A549 (cell line): ENCODE measurements around the gene SLC16A2. TPM values are rescaled to one million over a fixed set of nuclear protein-coding genes. Genes with fewer than 3 reads are reported as not detected.

ENCODE experiments used
- ATAC-seq, 2 experiments: fragments of 200-7000 bp in 1 of 2; fragments of >200 bp in 1 of 2; cut with Nextera tagmentation in 1 of 2; cut with Tn5 transposase in 1 of 2; 3 replicates each; pipeline versions ENCODE4 v1.8.0 to v1.9.1; 2018 to 2020; ENCODE audit warnings: mild to moderate bottlenecking in 1 of 2, moderate library complexity in 1 of 2
- CTCF ChIA-PET: fragments of 300-600 bp; sonication (Branson Sonifier 250); formaldehyde crosslinking; extraction: SDS; loops from one replicate; lab custom pipeline; 2021; ENCODE audit warnings: antibody characterized with exemption, inconsistent platforms; lab: Yijun Ruan, JAX
- POLR2A ChIA-PET: fragments of 350-600 bp; formaldehyde crosslinking; extraction: SDS; loops from one replicate; lab custom pipeline; 2021; ENCODE audit warnings: antibody characterized with exemption, inconsistent platforms; lab: Yijun Ruan, JAX
- DNase-seq, 2 experiments: peaks; one replicate each; pipeline versions ENCODE4 v3.0.0 to v3.0.0-alpha.2; 2011 to 2016; ENCODE audit warnings: low read depth in 1 of 2, low spot score in 1 of 2
- FAIRE-seq: peaks from 2 replicates; lab custom pipeline; 2011; peaks lifted over from hg19 to GRCh38; lab: Jason Lieb, UNC
- H3K27ac ChIP-seq, 2 experiments: fragments of >200 bp; sonication (Bioruptor Twin); formaldehyde crosslinking; 3 replicates each; pipeline ENCODE4 v1.5.1; 2016 to 2017
- H3K4me1 ChIP-seq: fragments of >200 bp; sonication (Bioruptor Twin); formaldehyde crosslinking; 3 replicates; pipeline ENCODE4 v1.6.1; 2016
- H3K4me2 ChIP-seq: fragments of >200 bp; sonication (Bioruptor Twin); formaldehyde crosslinking; 3 replicates; pipeline ENCODE4 v1.6.1; 2016
- H3K4me3 ChIP-seq: fragments of >200 bp; sonication (Bioruptor Twin); formaldehyde crosslinking; 3 replicates; pipeline ENCODE4 v1.5.1; 2016
- H3K9me3 ChIP-seq: fragments of >200 bp; sonication (Bioruptor Twin); formaldehyde crosslinking; 3 replicates; pipeline ENCODE4 v1.6.1; 2016
- CBX8 ChIP-seq: fragments of 200-600 bp; sonication (generic); IDR thresholded peaks from 2 replicates; pipeline ENCODE4 v1.6.1; 2016
- CEBPB ChIP-seq, 2 experiments: fragments of >200 bp in 1 of 2; sonication (Bioruptor Twin) in 1 of 2; formaldehyde crosslinking in 1 of 2; IDR thresholded peaks; 2 replicates each; pipeline ENCODE4 v1.6.1; 2012 to 2016
- CHD2 ChIP-seq: fragments of 150-350 bp; IDR thresholded peaks from 2 replicates; pipeline ENCODE4 v1.6.1; 2014; ENCODE audit warnings: low read length; ENCODE audit not compliant: partially characterized antibody
- ESRRA ChIP-seq: fragments of 150-350 bp; IDR thresholded peaks from 2 replicates; pipeline ENCODE4 v1.6.1; 2014; ENCODE audit warnings: mild to moderate bottlenecking, low read length, borderline replicate concordance
- FOXS1 ChIP-seq: fragments of 250-450 bp; sonication (Bioruptor Pico); IDR thresholded peaks from 2 replicates; pipeline ENCODE4 v1.5.0; 2020; ENCODE audit warnings: mild to moderate bottlenecking, moderate library complexity
- KDM1A ChIP-seq: fragments of 200-600 bp; sonication (generic); IDR thresholded peaks from 2 replicates; pipeline ENCODE4 v1.6.1; 2016; ENCODE audit warnings: low read depth, mild to moderate bottlenecking
- KDM5A ChIP-seq: fragments of 200-600 bp; sonication (generic); IDR thresholded peaks from 2 replicates; pipeline ENCODE4 v1.6.1; 2016; ENCODE audit warnings: antibody characterized with exemption, mild to moderate bottlenecking
- MAFK ChIP-seq: fragments of 450-650 bp; IDR thresholded peaks from 2 replicates; pipeline ENCODE4 v1.6.1; 2014; ENCODE audit not compliant: partially characterized antibody
- PHF8 ChIP-seq: fragments of 200-600 bp; sonication (generic); IDR thresholded peaks from 2 replicates; pipeline ENCODE4 v1.6.1; 2016; ENCODE audit warnings: low read depth, mild to moderate bottlenecking, antibody characterized with exemption, moderate library complexity, borderline replicate concordance
- RARB ChIP-seq: fragments of 250-450 bp; sonication (Bioruptor Pico); IDR thresholded peaks from 2 replicates; pipeline ENCODE4 v1.8.0; 2021; ENCODE audit warnings: mild to moderate bottlenecking, moderate library complexity
- RCOR1 ChIP-seq: fragments of 150-350 bp; IDR thresholded peaks from 2 replicates; pipeline ENCODE4 v1.6.1; 2014; ENCODE audit warnings: antibody characterized with exemption, low read length, low read depth
- SREBF2 ChIP-seq: fragments of 450-650 bp; IDR thresholded peaks from 2 replicates; pipeline ENCODE4 v1.6.1; 2014; ENCODE audit warnings: mild to moderate bottlenecking, moderate library complexity
- TFCP2L1 ChIP-seq: fragments of 250-450 bp; sonication (Bioruptor Pico); IDR thresholded peaks from 2 replicates; pipeline ENCODE4 v1.5.0; 2021; ENCODE audit warnings: mild to moderate bottlenecking
- ZC3H11A ChIP-seq: fragments of 450-650 bp; IDR thresholded peaks from 2 replicates; pipeline ENCODE4 v1.6.1; 2014; ENCODE audit warnings: antibody characterized with exemption, mild to moderate bottlenecking
- WGBS: methylation state at CpG from one replicate; pipeline ENCODE4 v1.1.6; 2017; ENCODE audit errors: missing lambda C conversion rate; 5-methylcytosine and 5-hydroxymethylcytosine counted together
- polyA plus RNA-seq, 4 experiments: library from polyadenylated mRNA; depleted of rRNA in 3 of 4; stranded (reverse); fragments of >200 nt; fragmentation: RNase III in 1 of 4; extraction: RNeasy Plus Mini Kit Qiagen cat#74134 plus additional on column Dnase treatment in 1 of 4; gene quantifications; 2 replicates in 3 of 4; 3 replicates in 1 of 4; pipeline ENCODE4 v1.2.3, GENCODE V29; 2011 to 2017
- TF ChIP-seq, protein P1 (sequence below): IDR thresholded peaks from 2 replicates; pipeline ENCODE4 v1.6.1; 2012
- TF ChIP-seq, protein P2 (sequence below): fragments of 200-600 bp; sonication (generic); IDR thresholded peaks from 2 replicates; pipeline ENCODE4 v1.6.1; 2016; ENCODE audit warnings: antibody characterized with exemption, mild to moderate bottlenecking, moderate library complexity
- TF ChIP-seq, protein P3 (sequence below): fragments of 150-350 bp; IDR thresholded peaks from 2 replicates; pipeline ENCODE4 v1.6.1; 2014; ENCODE audit warnings: low read depth, mild to moderate bottlenecking, low read length
- TF ChIP-seq, protein P4 (sequence below): fragments of >200 bp; sonication (Bioruptor Twin); formaldehyde crosslinking; IDR thresholded peaks from 3 replicates; pipeline ENCODE4 v1.5.1; 2016

The SLC16A2 gene
- polyA plus RNA-seq, 2 of the 4 experiments (the other 2 are of a cell fraction) = 9.7 to 19.2 TPM

DNA sequence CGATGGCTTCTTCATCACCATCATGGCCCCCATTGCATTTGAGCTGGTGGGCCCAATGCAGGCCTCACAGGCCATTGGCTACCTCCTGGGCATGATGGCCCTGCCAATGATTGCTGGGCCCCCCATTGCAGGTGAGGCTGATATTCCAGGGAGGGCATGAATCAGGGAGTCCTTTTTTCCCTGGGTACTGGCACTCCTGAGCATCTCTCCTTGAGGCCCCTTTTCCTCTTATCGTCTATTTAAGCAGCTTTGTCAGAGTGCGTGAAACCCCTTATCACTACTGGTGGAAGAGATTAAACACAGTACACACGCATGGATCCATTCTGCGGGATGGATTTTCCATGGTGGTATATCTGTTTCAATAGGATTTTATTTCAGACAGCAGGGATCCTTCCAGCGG, 108.0 kb downstream of the SLC16A2 start:
- DNase-seq (no peak), FAIRE-seq (no peak), ATAC-seq (no peak)
- Histone ChIP-seq H3K4me1 (no peaks in the 10 kb centered on the region), H3K27ac (no peak overlapping the region), H3K4me3 (no peak overlapping the region), H3K4me2 (no peak overlapping the region), H3K9me3 (no peaks in the 10 kb centered on the region)
- POLR2A ChIA-PET = no interaction called here
- CTCF ChIA-PET = no interaction called here
- 94% methylated on average over 6 of the region's 6 CpGs for WGBS
- TF ChIP-seq CBX8 (no peak), RARB (CRISPR knock-in tag) (no peak), KDM5A (no peak), TFCP2L1 (no peak), CHD2 (no peak), MAFK (no peak), RCOR1 (no peak), PHF8 (no peak), FOXS1 (CRISPR knock-in tag) (no peak)
- TF ChIP-seq, protein P1, sequence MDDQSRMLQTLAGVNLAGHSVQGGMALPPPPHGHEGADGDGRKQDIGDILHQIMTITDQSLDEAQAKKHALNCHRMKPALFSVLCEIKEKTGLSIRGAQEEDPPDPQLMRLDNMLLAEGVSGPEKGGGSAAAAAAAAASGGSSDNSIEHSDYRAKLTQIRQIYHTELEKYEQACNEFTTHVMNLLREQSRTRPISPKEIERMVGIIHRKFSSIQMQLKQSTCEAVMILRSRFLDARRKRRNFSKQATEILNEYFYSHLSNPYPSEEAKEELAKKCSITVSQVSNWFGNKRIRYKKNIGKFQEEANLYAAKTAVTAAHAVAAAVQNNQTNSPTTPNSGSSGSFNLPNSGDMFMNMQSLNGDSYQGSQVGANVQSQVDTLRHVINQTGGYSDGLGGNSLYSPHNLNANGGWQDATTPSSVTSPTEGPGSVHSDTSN = no peak
- TF ChIP-seq, protein P2, sequence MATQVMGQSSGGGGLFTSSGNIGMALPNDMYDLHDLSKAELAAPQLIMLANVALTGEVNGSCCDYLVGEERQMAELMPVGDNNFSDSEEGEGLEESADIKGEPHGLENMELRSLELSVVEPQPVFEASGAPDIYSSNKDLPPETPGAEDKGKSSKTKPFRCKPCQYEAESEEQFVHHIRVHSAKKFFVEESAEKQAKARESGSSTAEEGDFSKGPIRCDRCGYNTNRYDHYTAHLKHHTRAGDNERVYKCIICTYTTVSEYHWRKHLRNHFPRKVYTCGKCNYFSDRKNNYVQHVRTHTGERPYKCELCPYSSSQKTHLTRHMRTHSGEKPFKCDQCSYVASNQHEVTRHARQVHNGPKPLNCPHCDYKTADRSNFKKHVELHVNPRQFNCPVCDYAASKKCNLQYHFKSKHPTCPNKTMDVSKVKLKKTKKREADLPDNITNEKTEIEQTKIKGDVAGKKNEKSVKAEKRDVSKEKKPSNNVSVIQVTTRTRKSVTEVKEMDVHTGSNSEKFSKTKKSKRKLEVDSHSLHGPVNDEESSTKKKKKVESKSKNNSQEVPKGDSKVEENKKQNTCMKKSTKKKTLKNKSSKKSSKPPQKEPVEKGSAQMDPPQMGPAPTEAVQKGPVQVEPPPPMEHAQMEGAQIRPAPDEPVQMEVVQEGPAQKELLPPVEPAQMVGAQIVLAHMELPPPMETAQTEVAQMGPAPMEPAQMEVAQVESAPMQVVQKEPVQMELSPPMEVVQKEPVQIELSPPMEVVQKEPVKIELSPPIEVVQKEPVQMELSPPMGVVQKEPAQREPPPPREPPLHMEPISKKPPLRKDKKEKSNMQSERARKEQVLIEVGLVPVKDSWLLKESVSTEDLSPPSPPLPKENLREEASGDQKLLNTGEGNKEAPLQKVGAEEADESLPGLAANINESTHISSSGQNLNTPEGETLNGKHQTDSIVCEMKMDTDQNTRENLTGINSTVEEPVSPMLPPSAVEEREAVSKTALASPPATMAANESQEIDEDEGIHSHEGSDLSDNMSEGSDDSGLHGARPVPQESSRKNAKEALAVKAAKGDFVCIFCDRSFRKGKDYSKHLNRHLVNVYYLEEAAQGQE = no peak
- TF ChIP-seq, protein P3, sequence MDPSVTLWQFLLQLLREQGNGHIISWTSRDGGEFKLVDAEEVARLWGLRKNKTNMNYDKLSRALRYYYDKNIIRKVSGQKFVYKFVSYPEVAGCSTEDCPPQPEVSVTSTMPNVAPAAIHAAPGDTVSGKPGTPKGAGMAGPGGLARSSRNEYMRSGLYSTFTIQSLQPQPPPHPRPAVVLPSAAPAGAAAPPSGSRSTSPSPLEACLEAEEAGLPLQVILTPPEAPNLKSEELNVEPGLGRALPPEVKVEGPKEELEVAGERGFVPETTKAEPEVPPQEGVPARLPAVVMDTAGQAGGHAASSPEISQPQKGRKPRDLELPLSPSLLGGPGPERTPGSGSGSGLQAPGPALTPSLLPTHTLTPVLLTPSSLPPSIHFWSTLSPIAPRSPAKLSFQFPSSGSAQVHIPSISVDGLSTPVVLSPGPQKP = no peak

DNA sequence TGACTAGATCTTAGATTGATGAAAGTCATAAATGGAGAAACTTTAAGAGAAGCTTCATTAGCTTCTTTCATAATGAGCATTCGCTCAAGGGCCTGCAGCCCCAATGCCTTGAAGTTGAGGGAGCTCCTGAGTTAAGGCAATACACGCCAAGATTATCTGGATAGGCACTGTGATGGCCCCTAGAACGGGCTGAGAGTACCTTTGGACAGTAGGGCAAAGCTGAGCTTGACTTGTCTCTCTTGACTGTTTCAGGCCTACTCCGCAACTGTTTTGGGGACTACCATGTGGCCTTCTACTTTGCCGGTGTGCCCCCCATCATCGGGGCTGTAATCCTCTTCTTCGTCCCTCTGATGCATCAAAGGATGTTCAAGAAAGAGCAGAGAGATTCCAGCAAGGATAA, 109.8 kb downstream of the SLC16A2 start:
- CTCF ChIA-PET = interaction anchor here (0.8 to 0.9 kb wide), 2 partner anchors 15 to 17 kb away, joined by 3 read pairs; no protein-coding TSS in a partner anchor

More for the DNA sequence above, 109.8 kb downstream of the SLC16A2 start:
- ATAC-seq (no peak), FAIRE-seq (peak; percentile 88), DNase-seq (no peak)
- no peak overlapping the region for H3K27ac ChIP-seq
- no peak overlapping the region for H3K4me3 ChIP-seq
- no peak for TF ChIP-seq SREBF2
- TF ChIP-seq, protein P4, sequence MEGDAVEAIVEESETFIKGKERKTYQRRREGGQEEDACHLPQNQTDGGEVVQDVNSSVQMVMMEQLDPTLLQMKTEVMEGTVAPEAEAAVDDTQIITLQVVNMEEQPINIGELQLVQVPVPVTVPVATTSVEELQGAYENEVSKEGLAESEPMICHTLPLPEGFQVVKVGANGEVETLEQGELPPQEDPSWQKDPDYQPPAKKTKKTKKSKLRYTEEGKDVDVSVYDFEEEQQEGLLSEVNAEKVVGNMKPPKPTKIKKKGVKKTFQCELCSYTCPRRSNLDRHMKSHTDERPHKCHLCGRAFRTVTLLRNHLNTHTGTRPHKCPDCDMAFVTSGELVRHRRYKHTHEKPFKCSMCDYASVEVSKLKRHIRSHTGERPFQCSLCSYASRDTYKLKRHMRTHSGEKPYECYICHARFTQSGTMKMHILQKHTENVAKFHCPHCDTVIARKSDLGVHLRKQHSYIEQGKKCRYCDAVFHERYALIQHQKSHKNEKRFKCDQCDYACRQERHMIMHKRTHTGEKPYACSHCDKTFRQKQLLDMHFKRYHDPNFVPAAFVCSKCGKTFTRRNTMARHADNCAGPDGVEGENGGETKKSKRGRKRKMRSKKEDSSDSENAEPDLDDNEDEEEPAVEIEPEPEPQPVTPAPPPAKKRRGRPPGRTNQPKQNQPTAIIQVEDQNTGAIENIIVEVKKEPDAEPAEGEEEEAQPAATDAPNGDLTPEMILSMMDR = no peak
- no peak for TF ChIP-seq ZC3H11A
- no peak for TF ChIP-seq ESRRA
- no peak for TF ChIP-seq KDM1A
- no peak for TF ChIP-seq CEBPB (IDR thresholded peaks at IDR 0.05)
- TF ChIP-seq TFCP2L1 = no peak
- TF ChIP-seq, protein P1 = no peak
- no peak for TF ChIP-seq RCOR1
- no peaks in the 10 kb centered on the region for H3K9me3 ChIP-seq
- POLR2A ChIA-PET = no interaction called here
- no peaks in the 10 kb centered on the region for H3K4me1 ChIP-seq
- no peak overlapping the region for H3K4me2 ChIP-seq
- 65% methylated on average over 7 of the region's 7 CpGs for WGBS
